HEK293 (cell line): ENCODE measurements around the gene DOK6.

Source experiments
- CTCF ChIA-PET: fragments of 350-600 bp; formaldehyde crosslinking; extraction: SDS; loops from one replicate; lab custom pipeline; 2021; ENCODE audit warnings: antibody characterized with exemption; lab: Yijun Ruan, JAX
- POLR2A ChIA-PET: fragments of 300-600 bp; formaldehyde crosslinking; extraction: SDS; loops from one replicate; lab custom pipeline; 2020; ENCODE audit warnings: antibody characterized with exemption, inconsistent platforms; lab: Yijun Ruan, JAX
- H3K27ac ChIP-seq: fragments of 200-500 bp; sonication (Bioruptor generic); 2 replicates; pipeline ENCODE4 v1.5.1; 2014; ENCODE audit warnings: low read depth, low read length, control low read depth, inconsistent platforms; ENCODE audit errors: extremely low read depth
- H3K36me3 ChIP-seq, 2 experiments: fragments of 200-500 bp in 1 of 2; sonication (Bioruptor generic) in 1 of 2; 1 replicate in 1 of 2; 2 replicates in 1 of 2; pipeline ENCODE4 v1.5.1; 2014 to 2017; ENCODE audit warnings: inconsistent platforms in 2 of 2, low read length in 2 of 2; ENCODE audit not compliant: control insufficient read depth in 2 of 2, insufficient read depth in 1 of 2
- H3K4me1 ChIP-seq: fragments of 200-500 bp; sonication (Bioruptor generic); 2 replicates; pipeline ENCODE4 v1.5.1; 2014; ENCODE audit warnings: mild to moderate bottlenecking, low read length, inconsistent platforms; ENCODE audit not compliant: control insufficient read depth, insufficient read depth
- H3K4me3 ChIP-seq: 2 replicates; pipeline ENCODE4 v1.5.1; 2011; ENCODE audit warnings: low read depth, mild to moderate bottlenecking, control low read depth, low read length, moderate library complexity
- H3K9me3 ChIP-seq: fragments of 200-500 bp; sonication (Bioruptor generic); 2 replicates; pipeline ENCODE4 v1.5.1; 2014; ENCODE audit warnings: low read depth, low read length, inconsistent platforms; ENCODE audit not compliant: control insufficient read depth, insufficient read depth
- GFI1B ChIP-seq: fragments of 450-650 bp; formaldehyde crosslinking; IDR thresholded peaks from 2 replicates; pipeline ENCODE4 v1.5.1; 2016; ENCODE audit warnings: missing biosample characterization, missing genetic modification characterization
- ZBTB11 ChIP-seq: fragments of 450-650 bp; formaldehyde crosslinking; conservative IDR thresholded peaks from 2 replicates; pipeline ENCODE4 v1.5.1; 2016; ENCODE audit warnings: low read depth, missing biosample characterization, missing genetic modification characterization
- ZBTB17 ChIP-seq: fragments of 450-650 bp; formaldehyde crosslinking; IDR thresholded peaks from 2 replicates; pipeline ENCODE4 v1.5.1; 2016; ENCODE audit warnings: missing biosample characterization, missing genetic modification characterization
- ZBTB8A ChIP-seq: fragments of 450-650 bp; formaldehyde crosslinking; IDR thresholded peaks from 2 replicates; pipeline ENCODE4 v1.5.1; 2016; ENCODE audit warnings: missing biosample characterization, missing genetic modification characterization
- ZNF138 ChIP-seq: fragments of 450-650 bp; formaldehyde crosslinking; IDR thresholded peaks from 2 replicates; pipeline ENCODE4 v1.5.1; 2016; ENCODE audit warnings: missing biosample characterization, missing genetic modification characterization, borderline replicate concordance
- ZNF140 ChIP-seq: fragments of 450-650 bp; formaldehyde crosslinking; IDR thresholded peaks from 2 replicates; pipeline ENCODE4 v1.5.1; 2016; ENCODE audit warnings: missing biosample characterization, missing genetic modification characterization
- ZNF146 ChIP-seq: fragments of 450-650 bp; formaldehyde crosslinking; IDR thresholded peaks from 2 replicates; pipeline ENCODE4 v1.5.1; 2016; ENCODE audit warnings: missing biosample characterization, missing genetic modification characterization
- ZNF157 ChIP-seq: fragments of 450-650 bp; formaldehyde crosslinking; IDR thresholded peaks from 2 replicates; pipeline ENCODE4 v1.5.1; 2016; ENCODE audit warnings: missing biosample characterization, missing genetic modification characterization
- ZNF16 ChIP-seq: fragments of 450-650 bp; formaldehyde crosslinking; IDR thresholded peaks from 2 replicates; pipeline ENCODE4 v1.5.1; 2016; ENCODE audit warnings: low read depth, missing biosample characterization, missing genetic modification characterization
- ZNF302 ChIP-seq: fragments of 450-650 bp; formaldehyde crosslinking; IDR thresholded peaks from 2 replicates; pipeline ENCODE4 v1.5.1; 2016; ENCODE audit warnings: missing biosample characterization, missing genetic modification characterization, low read depth
- ZNF394 ChIP-seq: fragments of 450-650 bp; formaldehyde crosslinking; IDR thresholded peaks from 2 replicates; pipeline ENCODE4 v1.5.1; 2016; ENCODE audit warnings: missing biosample characterization, missing genetic modification characterization, mild to moderate bottlenecking, moderate library complexity, borderline replicate concordance
- ZNF426 ChIP-seq: fragments of 450-650 bp; formaldehyde crosslinking; IDR thresholded peaks from 2 replicates; pipeline ENCODE4 v1.5.1; 2017; ENCODE audit warnings: missing biosample characterization, missing genetic modification characterization, mild to moderate bottlenecking, inconsistent platforms, moderate library complexity
- ZNF514 ChIP-seq: fragments of 450-650 bp; formaldehyde crosslinking; IDR thresholded peaks from 2 replicates; pipeline ENCODE4 v1.5.1; 2016; ENCODE audit warnings: missing biosample characterization, missing genetic modification characterization
- ZNF518A ChIP-seq: fragments of 450-650 bp; formaldehyde crosslinking; conservative IDR thresholded peaks from 2 replicates; pipeline ENCODE4 v1.5.1; 2016; ENCODE audit warnings: low read depth, missing biosample characterization, missing genetic modification characterization
- ZNF555 ChIP-seq: fragments of 450-650 bp; formaldehyde crosslinking; conservative IDR thresholded peaks from 2 replicates; pipeline ENCODE4 v1.5.1; 2017; ENCODE audit warnings: missing biosample characterization, mild to moderate bottlenecking, missing genetic modification characterization, inconsistent platforms
- ZNF623 ChIP-seq: fragments of 450-650 bp; formaldehyde crosslinking; IDR thresholded peaks from 2 replicates; pipeline ENCODE4 v1.5.1; 2016; ENCODE audit warnings: missing biosample characterization, missing genetic modification characterization
- ZXDB ChIP-seq: fragments of 450-650 bp; formaldehyde crosslinking; IDR thresholded peaks from 2 replicates; pipeline ENCODE4 v1.5.1; 2016; ENCODE audit warnings: missing biosample characterization, missing genetic modification characterization

Gene DOK6

GRCh38 chr18:69691008-69691760, 290.5 kb downstream of the DOK6 start:
- ChIA-PET POLR2A (no interaction called here), CTCF (no interaction called here)
- TF ChIP-seq ZNF426 (tag by site-specific recombination): peak; percentile 48
- TF ChIP-seq ZNF518A (tag by site-specific recombination): peak; percentile 45; the same call in 1 of the 2 replicates
- TF ChIP-seq ZNF623 (tag by site-specific recombination): peak; percentile 43
- no peak for TF ChIP-seq ZNF146 (tag by site-specific recombination)
- TF ChIP-seq ZNF514: no peak
- no peak for TF ChIP-seq ZBTB17 (tag by site-specific recombination)
- no peak for TF ChIP-seq ZNF157 (tag by site-specific recombination)
- TF ChIP-seq ZNF302 (tag by site-specific recombination): no peak
- peak; percentile 32; the same call in 1 of the 2 replicates for TF ChIP-seq ZNF140 (tag by site-specific recombination)
- TF ChIP-seq ZNF138 (tag by site-specific recombination): no peak
- peak; percentile 64 for TF ChIP-seq ZBTB11
- TF ChIP-seq ZXDB (tag by site-specific recombination): 0 out of 2 replicates have a peak, but pooled peaks have one; percentile 21
- peak; percentile 39; the same call in 1 of the 2 replicates for TF ChIP-seq ZNF555 (tag by site-specific recombination)
- TF ChIP-seq ZNF16 (tag by site-specific recombination): no peak
- no peak for TF ChIP-seq GFI1B
- peak; percentile 20; the same call in 1 of the 2 replicates for TF ChIP-seq ZBTB8A (tag by site-specific recombination)
- peak; percentile 67; the same call in 1 of the 2 replicates for TF ChIP-seq ZNF394 (tag by site-specific recombination)
- no peaks in the 10 kb centered on the region for H3K9me3 ChIP-seq
- H3K36me3 ChIP-seq: no peaks in the 10 kb centered on the region
- no peak overlapping the region for H3K4me3 ChIP-seq
- no peak overlapping the region for H3K27ac ChIP-seq
- no peaks in the 10 kb centered on the region for H3K4me1 ChIP-seq
